GM19397 (cell line): ENCODE measurements around the gene CEACAM16.
"Not testable (repeated sequence)": the region's sequence is repeated elsewhere in the genome, so short reads cannot be mapped to it uniquely, and the experiment has no call there.

Experiments
- ATAC-seq: cut with Tn5 transposase; IDR thresholded peaks from one replicate; pipeline ENCODE4 v1.9.1; 2021; ENCODE audit warnings: mild to moderate bottlenecking, moderate library complexity; ENCODE audit not compliant: unreplicated experiment

CEACAM16 gene

GRCh38 chr19:44698492-44699201, at the start of gene CEACAM16:
Gene CEACAM16, plus strand, starts transcription at chr19:44699151. Its CDS starts 2,306 bp downstream, at chr19:44701457.
- no peak for ATAC-seq

GRCh38 chr19:44649578-44650145, 49.3 kb upstream of the CEACAM16 start:
- ATAC-seq: no peak

GRCh38 chr19:44653343-44653742, 45.6 kb upstream of the CEACAM16 start:
- ATAC-seq: no peak

- ATAC-seq: peak; percentile 79
Observed at GRCh38 chr19:44653977-44654774, 44.8 kb upstream of the CEACAM16 start.

GRCh38 chr19:44657211-44657921, 41.6 kb upstream of the CEACAM16 start:
- no peak for ATAC-seq

GRCh38 chr19:44658069-44658733, 40.8 kb upstream of the CEACAM16 start:
- no peak for ATAC-seq

- ATAC-seq: no peak
Observed at GRCh38 chr19:44660081-44660480, 38.9 kb upstream of the CEACAM16 start.

- ATAC-seq: no peak
Observed at GRCh38 chr19:44661205-44661604, 37.7 kb upstream of the CEACAM16 start.

- ATAC-seq: no peak
Observed at GRCh38 chr19:44661904-44662303, 37.0 kb upstream of the CEACAM16 start.

GRCh38 chr19:44662691-44663385, 36.1 kb upstream of the CEACAM16 start:
- no peak for ATAC-seq

- no peak for ATAC-seq
Observed at GRCh38 chr19:44663996-44664395, 35.0 kb upstream of the CEACAM16 start.

GRCh38 chr19:44664976-44665375, 34.0 kb upstream of the CEACAM16 start:
- ATAC-seq: no peak

GRCh38 chr19:44666852-44667556, 31.9 kb upstream of the CEACAM16 start:
- no peak for ATAC-seq

- ATAC-seq: no peak
Observed at GRCh38 chr19:44668985-44669764, 29.8 kb upstream of the CEACAM16 start.

GRCh38 chr19:44670027-44670426, 28.9 kb upstream of the CEACAM16 start:
- ATAC-seq: not testable (repeated sequence)

GRCh38 chr19:44671400-44671799, 27.6 kb upstream of the CEACAM16 start, which contains the start of gene CEACAM19:
Gene CEACAM19, plus strand, starts transcription at chr19:44671482. Its CDS starts 450 bp downstream, at chr19:44671932.
- ATAC-seq: no peak

GRCh38 chr19:44672226-44672625, 26.7 kb upstream of the CEACAM16 start:
- ATAC-seq: no peak

GRCh38 chr19:44673510-44673909, 25.4 kb upstream of the CEACAM16 start:
- ATAC-seq: no peak

- ATAC-seq: no peak
Observed at GRCh38 chr19:44675521-44675920, 23.4 kb upstream of the CEACAM16 start.
